AG04450 (cell line): ENCODE data around the gene RASGRP4. TPM values are rescaled to one million over a fixed set of nuclear protein-coding genes. Genes with fewer than 3 reads are reported as not detected.
A peak's percentile ranks its signal among the peaks of the same experiment; 100 is the strongest.
"Not testable (repeated sequence)": the region's sequence is repeated elsewhere in the genome, so short reads cannot be mapped to it uniquely, and the experiment has no call there.

ENCODE experiments used
- CTCF ChIA-PET: fragments of 300-600, 350-600 bp; formaldehyde crosslinking; extraction: SDS; loops from one replicate; lab custom pipeline; 2022; ENCODE audit warnings: antibody characterized with exemption, inconsistent platforms; lab: Charles Lee
- POLR2A ChIA-PET: fragments of 350-600 bp; formaldehyde crosslinking; extraction: SDS; loops from one replicate; lab custom pipeline; 2021; ENCODE audit warnings: antibody characterized with exemption, inconsistent platforms; lab: Yijun Ruan, JAX
- DNase-seq: peaks from one replicate; pipeline ENCODE4 v3.0.0-alpha.2; 2011; ENCODE audit warnings: low read depth, low spot score
- H3K27ac ChIP-seq: one replicate; pipeline ENCODE4 v1.5.1; 2012; ENCODE audit warnings: low read depth, low read length, control low read depth
- H3K27me3 ChIP-seq: one replicate; pipeline ENCODE4 v1.6.0; 2012; ENCODE audit warnings: low read length; ENCODE audit not compliant: control insufficient read depth, insufficient read depth
- H3K4me3 ChIP-seq: 2 replicates; pipeline ENCODE4 v1.5.1; 2011; ENCODE audit warnings: mild to moderate bottlenecking, low read depth, low read length, control low read depth
- H3K9me3 ChIP-seq: 2 replicates; pipeline ENCODE4 v1.5.1; 2012; ENCODE audit warnings: low read length; ENCODE audit not compliant: control insufficient read depth, insufficient read depth
- polyA minus RNA-seq: library from RNA; depleted of rRNA, polyadenylated mRNA; stranded (reverse); fragments of >200 nt; gene quantifications from 2 replicates; pipeline ENCODE4 v1.2.3, GENCODE V29; 2011; rRNA and poly(A)+ RNA removed
- polyA plus RNA-seq: library from polyadenylated mRNA; depleted of rRNA; stranded (reverse); fragments of >200 nt; gene quantifications from 2 replicates; pipeline ENCODE4 v1.2.3, GENCODE V29; 2011; rRNA removed
- TF ChIP-seq, protein P1 (sequence below): IDR thresholded peaks from 2 replicates; pipeline ENCODE4 v1.5.1; 2011; ENCODE audit warnings: low read depth, low read length, control low read depth, inconsistent platforms

Gene RASGRP4, protein sequence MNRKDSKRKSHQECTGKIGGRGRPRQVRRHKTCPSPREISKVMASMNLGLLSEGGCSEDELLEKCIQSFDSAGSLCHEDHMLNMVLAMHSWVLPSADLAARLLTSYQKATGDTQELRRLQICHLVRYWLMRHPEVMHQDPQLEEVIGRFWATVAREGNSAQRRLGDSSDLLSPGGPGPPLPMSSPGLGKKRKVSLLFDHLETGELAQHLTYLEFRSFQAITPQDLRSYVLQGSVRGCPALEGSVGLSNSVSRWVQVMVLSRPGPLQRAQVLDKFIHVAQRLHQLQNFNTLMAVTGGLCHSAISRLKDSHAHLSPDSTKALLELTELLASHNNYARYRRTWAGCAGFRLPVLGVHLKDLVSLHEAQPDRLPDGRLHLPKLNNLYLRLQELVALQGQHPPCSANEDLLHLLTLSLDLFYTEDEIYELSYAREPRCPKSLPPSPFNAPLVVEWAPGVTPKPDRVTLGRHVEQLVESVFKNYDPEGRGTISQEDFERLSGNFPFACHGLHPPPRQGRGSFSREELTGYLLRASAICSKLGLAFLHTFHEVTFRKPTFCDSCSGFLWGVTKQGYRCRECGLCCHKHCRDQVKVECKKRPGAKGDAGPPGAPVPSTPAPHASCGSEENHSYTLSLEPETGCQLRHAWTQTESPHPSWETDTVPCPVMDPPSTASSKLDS
- not detected in 2 replicates for polyA plus RNA-seq
- polyA minus RNA-seq = not detected in 2 replicates

DNA sequence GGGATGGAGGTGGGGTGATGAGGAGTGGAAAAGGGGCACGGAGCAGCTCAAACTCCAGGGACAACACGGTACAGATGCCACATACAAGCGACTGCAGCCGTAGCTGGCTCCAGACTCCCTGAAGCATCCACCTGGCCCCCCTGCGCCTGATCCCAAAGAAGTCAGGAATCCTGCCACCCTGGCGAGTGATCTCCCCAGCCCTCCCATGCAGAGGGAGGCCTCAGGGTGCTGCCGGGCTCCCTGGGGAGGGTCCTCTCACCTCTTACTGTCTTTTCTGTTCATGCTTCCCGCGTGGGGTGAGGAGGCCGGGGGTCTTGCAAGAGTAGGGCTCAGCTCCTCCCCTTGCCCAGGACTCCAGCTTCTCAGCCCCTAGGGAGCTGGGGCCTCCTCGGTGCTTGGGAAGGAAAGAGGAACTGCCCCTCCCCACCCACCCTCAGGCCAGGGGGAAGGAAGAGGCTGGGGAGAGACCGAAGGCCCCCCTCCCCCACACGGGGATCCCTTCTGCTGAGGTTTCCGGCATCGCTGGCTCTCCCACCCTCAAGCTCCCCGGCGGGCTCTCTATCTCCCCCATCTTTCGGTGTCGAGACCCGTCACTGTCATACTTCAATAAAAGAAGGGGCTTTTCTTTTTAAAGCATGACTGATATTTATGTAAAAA is at the start of gene RASGRP4:
RASGRP4 (minus strand) TSS at position 410 of the 657 bp plus-strand sequence; CDS start at position 282, 128 bp downstream.
- H3K9me3 ChIP-seq = no peaks in the 10 kb centered on the region; the same call in 1 of the 2 replicates
- ChIA-PET CTCF (interaction anchor here (0.9 kb wide), 1 partner anchor 23 kb away, joined by 5 read pairs; the partner anchor contains the start of gene FAM98C), POLR2A (no interaction called here)
- no peak within 1 kb of the TSS for H3K4me3 ChIP-seq
- peaks cover 4% of the 10 kb centered on the region for H3K27me3 ChIP-seq
- H3K27ac ChIP-seq = peak within 1 kb of the TSS; percentile 11
- DNase-seq = no peak
- TF ChIP-seq, protein P1, sequence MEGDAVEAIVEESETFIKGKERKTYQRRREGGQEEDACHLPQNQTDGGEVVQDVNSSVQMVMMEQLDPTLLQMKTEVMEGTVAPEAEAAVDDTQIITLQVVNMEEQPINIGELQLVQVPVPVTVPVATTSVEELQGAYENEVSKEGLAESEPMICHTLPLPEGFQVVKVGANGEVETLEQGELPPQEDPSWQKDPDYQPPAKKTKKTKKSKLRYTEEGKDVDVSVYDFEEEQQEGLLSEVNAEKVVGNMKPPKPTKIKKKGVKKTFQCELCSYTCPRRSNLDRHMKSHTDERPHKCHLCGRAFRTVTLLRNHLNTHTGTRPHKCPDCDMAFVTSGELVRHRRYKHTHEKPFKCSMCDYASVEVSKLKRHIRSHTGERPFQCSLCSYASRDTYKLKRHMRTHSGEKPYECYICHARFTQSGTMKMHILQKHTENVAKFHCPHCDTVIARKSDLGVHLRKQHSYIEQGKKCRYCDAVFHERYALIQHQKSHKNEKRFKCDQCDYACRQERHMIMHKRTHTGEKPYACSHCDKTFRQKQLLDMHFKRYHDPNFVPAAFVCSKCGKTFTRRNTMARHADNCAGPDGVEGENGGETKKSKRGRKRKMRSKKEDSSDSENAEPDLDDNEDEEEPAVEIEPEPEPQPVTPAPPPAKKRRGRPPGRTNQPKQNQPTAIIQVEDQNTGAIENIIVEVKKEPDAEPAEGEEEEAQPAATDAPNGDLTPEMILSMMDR = no peak

- TF ChIP-seq, protein P1 = no peak
- Histone ChIP-seq H3K4me3 (no peak overlapping the region), H3K27me3 (peaks cover 4% of the 10 kb centered on the region), H3K27ac (no peak overlapping the region), H3K9me3 (no peaks in the 10 kb centered on the region; the same call in 1 of the 2 replicates)
- DNase-seq = no peak
- ChIA-PET POLR2A (no interaction called here), CTCF (no interaction called here)
Measured at GRCh38 chr19:38475176-38475575, 49.2 kb upstream of the RASGRP4 start.

- DNase-seq = no peak
- Histone ChIP-seq H3K4me3 (no peak overlapping the region), H3K27ac (no peak overlapping the region), H3K9me3 (no peaks in the 10 kb centered on the region; the same call in 1 of the 2 replicates), H3K27me3 (peaks cover 4% of the 10 kb centered on the region)
- TF ChIP-seq, protein P1 = no peak
- ChIA-PET POLR2A (no interaction called here), CTCF (no interaction called here)
Measured at GRCh38 chr19:38473201-38473600, 47.2 kb upstream of the RASGRP4 start.

- POLR2A ChIA-PET, H3K27ac ChIP-seq, DNase-seq, H3K4me3 ChIP-seq, CTCF ChIA-PET, H3K9me3 ChIP-seq, H3K27me3 ChIP-seq: not testable (repeated sequence)
Measured at GRCh38 chr19:38472725-38473124, 46.7 kb upstream of the RASGRP4 start.

DNA sequence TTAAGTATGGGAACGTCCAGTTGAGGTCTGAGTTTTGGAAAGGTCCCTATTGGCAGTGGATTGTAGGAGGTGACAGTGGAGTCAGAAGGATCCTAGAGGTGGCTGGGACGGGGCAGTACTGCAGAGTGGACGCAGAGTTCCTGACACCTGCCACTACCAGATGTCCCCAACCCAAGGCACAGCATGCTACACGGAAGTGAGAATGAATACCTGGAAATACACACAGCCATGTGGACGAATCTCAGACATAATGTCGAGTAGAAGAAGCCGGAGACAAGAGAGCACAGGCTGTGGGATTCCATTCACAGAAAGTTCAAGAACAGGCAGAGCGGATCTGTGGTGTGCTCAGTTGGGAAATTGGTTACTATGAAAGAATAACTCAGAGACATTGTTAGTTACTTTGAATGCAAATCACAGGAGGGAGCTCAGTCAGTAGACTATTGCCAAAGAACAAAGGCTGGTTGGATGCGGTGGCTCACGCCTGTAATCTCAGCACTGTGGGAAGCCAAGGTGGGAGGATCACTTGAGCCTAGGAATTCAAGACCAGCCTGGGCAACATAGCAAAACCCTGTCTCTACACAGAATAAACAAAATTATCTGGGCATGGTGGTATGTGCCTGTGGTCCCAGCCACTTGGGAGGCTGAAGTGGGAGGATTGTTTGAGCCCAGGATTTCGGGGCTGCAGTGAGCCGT is 44.9 kb upstream of the RASGRP4 start:
- Histone ChIP-seq H3K4me3 (no peak overlapping the region), H3K9me3 (peaks cover 4% of the 10 kb centered on the region; the same call in 1 of the 2 replicates), H3K27ac (no peak overlapping the region), H3K27me3 (peaks cover 4% of the 10 kb centered on the region)
- CTCF ChIA-PET = interaction anchor here (0.5 kb wide), 1 partner anchor 32 kb away, joined by 5 read pairs; no protein-coding TSS in a partner anchor
- DNase-seq = no peak
- TF ChIP-seq, protein P1 = no peak
- POLR2A ChIA-PET = no interaction called here
